ENCODE measurements around the gene EEF1AKMT3. TPM values are rescaled to one million over a fixed set of nuclear protein-coding genes. Genes with fewer than 3 reads are reported as not detected.
A peak's percentile ranks its signal among the peaks of the same experiment; 100 is the strongest.

Gene EEF1AKMT3
- total and polyA plus RNA-seq, 9 of the 15 experiments (the other 6 are each of a cell fraction or from before 2014, with no cell fraction given): 4.1 to 17.2 (median 7.9) TPM

- no peak for TF ChIP-seq GTF3C2 (IDR thresholded peaks at IDR 0.05; ENCODE audit: borderline replicate concordance, extremely low read depth, insufficient read length)
- peak; percentile 51 for TF ChIP-seq C11orf30 (IDR thresholded peaks at IDR 0.05; ENCODE audit: low read depth)
- TF ChIP-seq EP300 (IDR thresholded peaks at IDR 0.05; ENCODE audit: low read length): peak; percentile 75
- no peak for TF ChIP-seq ATF2 (CRISPR knock-in tag; IDR thresholded peaks at IDR 0.05)
- no peak for TF ChIP-seq ZNF780A (CRISPR knock-in tag; IDR thresholded peaks at IDR 0.05)
- no peak for TF ChIP-seq HMG20B (CRISPR knock-in tag; IDR thresholded peaks at IDR 0.05)
- 0 out of 4 replicates have a peak, but pooled peaks of 1 of the 2 experiments have one; percentile 25 for TF ChIP-seq BCLAF1 (IDR thresholded peaks at IDR 0.05; ENCODE audit: borderline replicate concordance in 1 of 2, control insufficient read depth in 1 of 2, low read depth in 2 of 2, low read length in 1 of 2)
- TF ChIP-seq GTF2A2 (tag; IDR thresholded peaks at IDR 0.05): no peak
- no peak for TF ChIP-seq SLC30A9 (CRISPR knock-in tag; IDR thresholded peaks at IDR 0.05)
- no peak for TF ChIP-seq ZNF217 (CRISPR knock-in tag; IDR thresholded peaks at IDR 0.05)
- 0 out of 2 replicates have a peak, but pooled peaks have one; percentile 35 for TF ChIP-seq ZC3H4 (CRISPR knock-in tag; IDR thresholded peaks at IDR 0.05; ENCODE audit: borderline replicate concordance)
- TF ChIP-seq SMAD4 (CRISPR knock-in tag; conservative IDR thresholded peaks at IDR 0.05): peak; percentile 68; the same call in 1 of the 2 replicates
- peak; percentile 88 for TF ChIP-seq POLR2H (tag; IDR thresholded peaks at IDR 0.05; ENCODE audit: low read depth)
- peak; percentile 90 for TF ChIP-seq TAF9B (IDR thresholded peaks at IDR 0.05; ENCODE audit: partially characterized antibody)
- peak; percentile 91 for TF ChIP-seq ATF3 (IDR thresholded peaks at IDR 0.05)
- TF ChIP-seq ATF3 (CRISPR knock-in tag; conservative IDR thresholded peaks at IDR 0.05): peak; percentile 95
- no peak for TF ChIP-seq BRF1 (IDR thresholded peaks at IDR 0.05; ENCODE audit: borderline replicate concordance, extremely low read depth, insufficient read length)
- no peak for TF ChIP-seq ZNF24 (IDR thresholded peaks at IDR 0.05)
These were observed 20.4 kb upstream of the EEF1AKMT3 start, which contains the start of gene CDK4 (continued) for GRCh38 chr12:57751788-57752667.

All from K562 (cell line).